ENCODE results near the gene SNF8. TPM values are rescaled to one million over a fixed set of nuclear protein-coding genes. Genes with fewer than 3 reads are reported as not detected.

SNF8 gene
- total and polyA plus RNA-seq, 2 donors (not counting 1 experiment from before 2014, with no cell fraction given): 84.2 to 109 TPM

DNA sequence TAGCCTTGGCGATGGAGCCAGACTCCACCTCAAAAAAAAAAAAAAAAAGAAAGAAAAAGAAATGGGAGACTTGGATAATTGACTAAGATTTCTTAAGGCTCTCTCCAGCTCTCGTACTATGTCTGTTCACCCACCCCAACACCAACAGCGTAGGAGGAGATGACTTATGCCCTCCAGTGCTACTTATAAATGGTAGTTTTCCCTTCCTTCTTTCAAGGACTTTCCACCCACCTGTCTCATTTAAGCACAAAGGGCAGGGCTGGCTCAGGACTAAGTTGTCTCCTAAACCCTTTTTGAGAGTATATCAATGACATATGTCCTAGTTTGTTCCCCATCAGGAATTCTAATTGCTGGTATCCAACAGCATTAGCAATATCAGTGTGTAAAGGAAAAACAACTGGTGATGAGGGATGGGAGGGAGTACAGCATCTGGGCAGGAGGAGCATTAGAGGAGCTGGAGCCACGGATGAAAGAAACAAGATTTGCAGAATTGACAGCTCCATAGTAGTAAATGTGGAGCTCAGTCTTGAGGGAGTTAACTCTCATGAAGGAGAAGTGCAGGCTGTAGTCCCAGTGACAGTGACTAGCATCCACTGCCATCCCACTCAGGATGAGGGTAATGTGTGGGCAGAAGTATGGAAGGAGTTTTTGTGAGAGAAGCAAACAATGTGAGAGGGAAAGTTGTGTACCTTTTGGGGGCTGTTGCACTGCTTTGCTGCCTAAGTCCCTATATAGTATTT lies 19.2 kb downstream of the SNF8 start:
- Histone ChIP-seq H3K4me3 (replicated peaks in 1 of 4; ENCODE audit: control extremely low read depth in 1 of 4, insufficient read depth in 1 of 4, low read depth in 3 of 4, low read length in 4 of 4) (no peak overlapping the region), H3K36me3 (ENCODE audit: control insufficient read depth, insufficient read depth, low read length) (peaks cover 35% of the 10 kb centered on the region), H3K4me2 (ENCODE audit: extremely low read depth, insufficient read depth, low read length) (no peak overlapping the region), H3K27me3 (ENCODE audit: control insufficient read depth, insufficient read depth, low read length) (no peaks in the 10 kb centered on the region), H4K20me1 (ENCODE audit: control insufficient read depth, extremely low read depth, insufficient read depth, low read length) (no peaks in the 10 kb centered on the region), H3K9me3 (ENCODE audit: control insufficient read depth, insufficient read depth, low read depth, low read length) (no peaks in the 10 kb centered on the region), H3K27ac (ENCODE audit: insufficient read depth, low read length) (no peak overlapping the region), H3K79me2 (ENCODE audit: control insufficient read depth, insufficient read depth, low read length) (no peaks in the 10 kb centered on the region), H3K9ac (ENCODE audit: insufficient read depth, low read length) (no peak overlapping the region), H2AFZ (ENCODE audit: low read length) (no peak overlapping the region), H3K4me1 (ENCODE audit: control insufficient read depth, extremely low read depth, insufficient read depth, low read length) (no peaks in the 10 kb centered on the region)
- no peak for DNase-seq (ENCODE audit: low read depth in 2 of 2)
- TF ChIP-seq, protein P1, sequence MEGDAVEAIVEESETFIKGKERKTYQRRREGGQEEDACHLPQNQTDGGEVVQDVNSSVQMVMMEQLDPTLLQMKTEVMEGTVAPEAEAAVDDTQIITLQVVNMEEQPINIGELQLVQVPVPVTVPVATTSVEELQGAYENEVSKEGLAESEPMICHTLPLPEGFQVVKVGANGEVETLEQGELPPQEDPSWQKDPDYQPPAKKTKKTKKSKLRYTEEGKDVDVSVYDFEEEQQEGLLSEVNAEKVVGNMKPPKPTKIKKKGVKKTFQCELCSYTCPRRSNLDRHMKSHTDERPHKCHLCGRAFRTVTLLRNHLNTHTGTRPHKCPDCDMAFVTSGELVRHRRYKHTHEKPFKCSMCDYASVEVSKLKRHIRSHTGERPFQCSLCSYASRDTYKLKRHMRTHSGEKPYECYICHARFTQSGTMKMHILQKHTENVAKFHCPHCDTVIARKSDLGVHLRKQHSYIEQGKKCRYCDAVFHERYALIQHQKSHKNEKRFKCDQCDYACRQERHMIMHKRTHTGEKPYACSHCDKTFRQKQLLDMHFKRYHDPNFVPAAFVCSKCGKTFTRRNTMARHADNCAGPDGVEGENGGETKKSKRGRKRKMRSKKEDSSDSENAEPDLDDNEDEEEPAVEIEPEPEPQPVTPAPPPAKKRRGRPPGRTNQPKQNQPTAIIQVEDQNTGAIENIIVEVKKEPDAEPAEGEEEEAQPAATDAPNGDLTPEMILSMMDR (conservative IDR thresholded peaks at IDR 0.05 in 1 of 2, IDR thresholded peaks at IDR 0.05 in 1 of 2; ENCODE audit: low read depth in 1 of 2, low read length in 2 of 2): no peak
- no peak for TF ChIP-seq EZH2 (IDR thresholded peaks at IDR 0.05; ENCODE audit: low read length, missing control alignments)

DNA sequence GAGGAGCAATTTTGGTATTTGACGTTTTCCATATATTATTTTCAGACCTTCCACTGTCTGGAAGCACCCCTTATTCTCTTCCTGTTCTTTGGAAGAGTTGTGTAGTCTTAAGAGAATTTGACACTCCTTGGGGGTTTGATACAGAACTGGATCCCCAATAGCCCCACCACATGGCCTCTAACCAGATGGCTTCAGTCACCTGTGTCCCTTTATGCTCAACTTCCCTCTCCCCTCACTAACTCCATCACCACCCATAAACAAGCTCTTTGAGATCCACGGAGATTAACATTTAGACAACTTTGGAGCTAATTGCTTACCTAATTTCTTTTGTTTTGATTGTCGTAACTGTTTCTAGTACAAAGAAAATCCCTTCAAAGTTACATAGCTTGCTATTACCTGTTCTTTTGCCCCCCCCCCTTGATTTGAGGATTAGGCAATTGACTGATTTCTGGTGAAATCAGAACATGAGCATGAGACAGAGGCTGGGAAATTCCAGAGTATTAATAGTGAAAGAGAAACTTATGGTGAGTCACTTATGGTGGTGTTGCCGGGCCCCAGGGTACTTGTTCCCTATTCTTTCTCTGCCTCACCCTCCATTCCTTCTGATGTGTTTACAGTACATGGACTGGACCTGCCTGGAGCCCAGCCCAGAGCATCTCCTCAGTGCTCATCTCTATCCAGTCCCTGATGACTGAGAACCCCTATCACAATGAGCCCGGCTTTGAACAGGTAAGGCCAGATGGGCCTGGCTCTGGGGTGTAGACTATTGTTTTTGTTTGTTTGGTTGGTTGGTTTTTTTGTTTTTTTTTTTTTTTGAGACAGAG lies 29.0 kb downstream of the SNF8 start:
- H3K4me1 ChIP-seq (ENCODE audit: control insufficient read depth, extremely low read depth, insufficient read depth, low read length): peaks cover 10% of the 10 kb centered on the region
- peak; percentile 84 to 87 for DNase-seq (ENCODE audit: low read depth in 2 of 2)
- peak overlapping the region in 1 of 4 experiments; percentile 30 for H3K4me3 ChIP-seq (replicated peaks in 1 of 4; ENCODE audit: control extremely low read depth in 1 of 4, insufficient read depth in 1 of 4, low read depth in 3 of 4, low read length in 4 of 4)
- H3K9ac ChIP-seq (ENCODE audit: insufficient read depth, low read length): no peak overlapping the region
- peak overlapping the region; percentile 23 for H3K4me2 ChIP-seq (ENCODE audit: extremely low read depth, insufficient read depth, low read length)
- H3K9me3 ChIP-seq (ENCODE audit: control insufficient read depth, insufficient read depth, low read depth, low read length): no peaks in the 10 kb centered on the region
- peaks cover 51% of the 10 kb centered on the region for H3K79me2 ChIP-seq (ENCODE audit: control insufficient read depth, insufficient read depth, low read length)
- H3K27me3 ChIP-seq (ENCODE audit: control insufficient read depth, insufficient read depth, low read length): no peaks in the 10 kb centered on the region
- TF ChIP-seq, protein P1 (conservative IDR thresholded peaks at IDR 0.05 in 1 of 2, IDR thresholded peaks at IDR 0.05 in 1 of 2; ENCODE audit: low read depth in 1 of 2, low read length in 2 of 2): no peak
- no peak for TF ChIP-seq EZH2 (IDR thresholded peaks at IDR 0.05; ENCODE audit: low read length, missing control alignments)
- peak overlapping the region; percentile 83 for H3K27ac ChIP-seq (ENCODE audit: insufficient read depth, low read length)
- no peaks in the 10 kb centered on the region for H4K20me1 ChIP-seq (ENCODE audit: control insufficient read depth, extremely low read depth, insufficient read depth, low read length)
- no peak overlapping the region for H2AFZ ChIP-seq (ENCODE audit: low read length)
- peaks cover 10% of the 10 kb centered on the region for H3K36me3 ChIP-seq (ENCODE audit: control insufficient read depth, insufficient read depth, low read length)

DNA sequence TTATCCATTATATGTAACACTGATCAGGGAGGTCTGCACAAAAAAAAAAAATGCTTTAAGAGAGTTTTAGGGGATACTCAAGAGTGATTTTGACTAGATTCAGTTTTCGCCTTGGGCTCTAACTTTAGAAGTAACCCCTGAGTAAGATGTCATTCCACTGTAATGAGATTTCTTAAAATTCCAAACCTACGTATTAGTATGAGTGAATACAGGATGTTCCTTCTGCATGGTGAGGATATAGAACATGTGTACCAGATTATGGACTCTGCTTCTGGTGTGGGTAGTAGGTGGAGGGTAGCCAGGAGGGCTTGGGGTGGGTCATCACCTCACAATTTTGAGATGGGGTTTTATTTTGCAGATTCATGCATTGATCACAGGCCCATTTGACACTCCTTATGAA lies 32.2 kb downstream of the SNF8 start:
- TF ChIP-seq, protein P1 (conservative IDR thresholded peaks at IDR 0.05 in 1 of 2, IDR thresholded peaks at IDR 0.05 in 1 of 2; ENCODE audit: low read depth in 1 of 2, low read length in 2 of 2): no peak
- TF ChIP-seq EZH2 (IDR thresholded peaks at IDR 0.05; ENCODE audit: low read length, missing control alignments): no peak
- no peak overlapping the region for H2AFZ ChIP-seq (ENCODE audit: low read length)
- H3K4me3 ChIP-seq (replicated peaks in 1 of 4; ENCODE audit: control extremely low read depth in 1 of 4, insufficient read depth in 1 of 4, low read depth in 3 of 4, low read length in 4 of 4): no peak overlapping the region
- DNase-seq (ENCODE audit: low read depth in 2 of 2): no peak
- no peak overlapping the region for H3K9ac ChIP-seq (ENCODE audit: insufficient read depth, low read length)
- peaks cover 2% of the 10 kb centered on the region for H4K20me1 ChIP-seq (ENCODE audit: control insufficient read depth, extremely low read depth, insufficient read depth, low read length)
- no peak overlapping the region for H3K27ac ChIP-seq (ENCODE audit: insufficient read depth, low read length)
- H3K79me2 ChIP-seq (ENCODE audit: control insufficient read depth, insufficient read depth, low read length): peaks cover 69% of the 10 kb centered on the region
- no peaks in the 10 kb centered on the region for H3K9me3 ChIP-seq (ENCODE audit: control insufficient read depth, insufficient read depth, low read depth, low read length)
- peaks cover 14% of the 10 kb centered on the region for H3K4me1 ChIP-seq (ENCODE audit: control insufficient read depth, extremely low read depth, insufficient read depth, low read length)
- H3K4me2 ChIP-seq (ENCODE audit: extremely low read depth, insufficient read depth, low read length): no peak overlapping the region
- peaks cover 7% of the 10 kb centered on the region for H3K36me3 ChIP-seq (ENCODE audit: control insufficient read depth, insufficient read depth, low read length)
- H3K27me3 ChIP-seq (ENCODE audit: control insufficient read depth, insufficient read depth, low read length): no peaks in the 10 kb centered on the region
